Left cardiac atrium (tissue), 4 donors: ENCODE data around the gene ATAD1. TPM values are rescaled to one million over a fixed set of nuclear protein-coding genes. Genes with fewer than 3 reads are reported as not detected.
"Not testable (repeated sequence)": the region's sequence is repeated elsewhere in the genome, so short reads cannot be mapped to it uniquely, and the experiment has no call there.

Experiments
- ATAC-seq, 2 donors: fragments of 200-7000 bp; cut with Tn5 transposase; one replicate each; pipeline ENCODE4 v1.9.1; 2020; ENCODE audit warnings: mild to moderate bottlenecking in 2 of 2, moderate library complexity in 2 of 2
- DNase-seq: peaks from one replicate; pipeline ENCODE4 v3.0.0-alpha.2; 2020
- intact Hi-C, 2 donors: fragments of 100-400 bp; cut with DNase I; formaldehyde crosslinking; loops; one replicate each; pipeline versions ENCODE4 v1.14.1 to v1.15.1; 2022 to 2023
- total RNA-seq, 2 donors: library from RNA; stranded (reverse); fragmentation: NEBNext Ultra II Directional; extraction: Animal tissue kit (Norgen Biotek cat#: 25700); gene quantifications; one replicate each; pipeline ENCODE4 v1.2.1, GENCODE V29; 2021
- donor health status: DM: no; HTN: yes; CAD: no.
- donor health status: DM: no; HTN: yes; CAD: no; lungs with severe emphysema.
- donor health status: DM: yes; HTN: yes; CAD: no.
- donor health status: Dilated cardiomyopathy.

ATAD1 gene
- total RNA-seq, 2 donors from 2014 or later: 84.9 to 150 TPM

DNA sequence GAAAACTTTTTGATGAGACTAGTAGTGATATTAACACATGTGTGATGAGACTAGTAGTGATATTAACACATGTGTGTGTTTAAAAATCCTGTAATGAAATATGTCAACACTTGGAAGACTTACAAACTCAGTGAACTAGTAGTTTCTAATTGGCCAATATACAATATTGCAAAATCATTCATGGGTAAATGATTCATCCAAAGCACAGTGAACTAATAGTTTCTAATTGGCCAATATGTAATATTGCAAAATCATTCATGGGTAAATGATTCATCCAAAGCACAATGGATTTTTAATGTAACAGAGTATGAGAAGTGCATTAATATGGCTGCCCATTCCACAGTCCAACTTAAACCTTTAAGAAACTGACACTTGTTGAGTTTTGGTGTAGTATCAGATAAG lies 77.8 kb downstream of the ATAD1 start:
- intact Hi-C loops: no loop called here
- DNase-seq (no peak), ATAC-seq (peak; percentile 53 to 69)

DNA sequence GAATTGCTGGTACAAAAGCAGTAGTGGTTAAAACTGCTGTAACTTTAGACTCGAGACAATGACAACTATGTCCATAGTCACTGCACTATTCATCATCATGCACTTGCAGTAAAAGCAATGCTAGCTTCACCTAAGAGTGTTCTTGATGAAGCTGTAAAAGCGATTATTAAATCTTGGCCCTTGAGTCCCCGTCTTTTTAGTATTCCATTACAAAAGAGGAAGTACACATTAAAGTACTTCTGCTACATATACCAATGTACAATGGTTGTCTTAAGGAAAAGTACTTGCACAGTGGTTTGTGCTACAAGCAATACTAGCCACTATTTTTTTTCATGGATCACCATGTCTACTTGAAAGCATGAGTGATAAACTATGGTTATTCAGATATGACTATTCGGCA lies 78.3 kb downstream of the ATAD1 start:
- ATAC-seq: no peak
- DNase-seq: no peak
- intact Hi-C loops: loop anchor here (5.0 kb wide), 2 partner anchors 82 to 207 kb away; partner anchors contain the start of gene PAPSS2 (in 1 of the 2)

DNA sequence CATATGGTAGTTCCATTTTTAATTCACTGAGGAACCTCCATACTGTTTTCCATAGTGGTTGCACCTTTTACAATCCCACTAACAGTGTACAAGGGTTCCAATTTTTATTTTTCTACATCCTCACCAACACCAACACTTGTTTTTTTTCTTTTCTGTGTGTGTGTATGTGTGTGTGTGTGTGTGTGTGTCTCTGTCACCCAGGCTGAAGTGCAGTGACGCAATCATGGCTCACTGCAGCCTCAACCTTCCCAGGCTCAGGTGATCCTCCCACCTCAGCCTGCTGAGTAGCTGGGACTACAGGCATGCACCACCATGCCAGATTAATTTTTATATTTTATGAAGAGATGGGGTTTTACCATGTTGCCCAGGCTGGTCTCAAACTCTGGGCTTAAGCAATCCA lies 79.8 kb downstream of the ATAD1 start:
- ATAC-seq, DNase-seq: not testable (repeated sequence)
- intact Hi-C loops: loop anchor here (5.0 kb wide), 2 partner anchors 81 to 206 kb away; partner anchors contain the start of gene PAPSS2 (in 1 of the 2)

DNA sequence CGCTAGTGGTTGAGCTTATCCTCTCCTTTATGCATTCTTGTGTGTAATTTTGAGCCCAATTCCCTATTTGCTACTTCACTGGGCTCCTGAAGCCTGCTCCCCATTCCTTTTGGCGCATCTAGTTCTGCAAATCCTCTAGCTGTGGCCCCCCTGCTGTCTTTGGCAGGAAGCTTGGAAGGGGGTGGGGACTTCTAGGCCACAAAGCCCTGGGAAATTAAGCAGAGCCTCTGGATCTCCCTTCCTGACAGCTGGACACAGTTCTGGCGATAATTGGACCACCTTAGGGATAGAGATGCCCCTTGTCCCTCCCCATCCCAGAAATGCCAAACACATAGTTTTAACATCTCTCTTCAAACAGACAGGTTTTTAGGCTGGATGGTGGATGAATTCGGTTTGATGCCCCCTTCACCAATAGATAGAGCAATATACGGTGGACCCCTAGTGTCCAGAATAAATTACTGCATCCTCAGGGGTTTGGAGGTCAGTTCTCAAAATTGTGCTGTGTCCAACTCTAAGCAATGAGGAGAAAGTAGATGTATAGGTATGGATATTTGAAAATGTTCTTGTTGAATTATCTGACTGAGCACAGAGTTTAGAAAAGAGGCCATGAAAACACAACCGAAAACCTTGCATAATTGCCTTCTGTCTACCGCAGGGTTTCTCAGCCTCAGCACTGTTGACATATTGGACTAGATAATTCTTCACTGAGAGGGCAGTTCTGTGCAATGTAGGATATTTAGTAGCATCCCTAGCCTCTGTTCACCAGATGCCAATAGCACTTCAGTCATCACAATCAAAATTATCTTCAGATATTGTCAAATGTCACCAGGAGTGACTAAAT lies 82.8 kb downstream of the ATAD1 start:
- DNase-seq (no peak), ATAC-seq (peak; percentile 73 to 76)
- intact Hi-C loops: loop anchor here (1.0 to 5.0 kb wide), 3 partner anchors 78 to 203 kb away; partner anchors contain the start of gene PAPSS2 (in 1 of the 2)

DNA sequence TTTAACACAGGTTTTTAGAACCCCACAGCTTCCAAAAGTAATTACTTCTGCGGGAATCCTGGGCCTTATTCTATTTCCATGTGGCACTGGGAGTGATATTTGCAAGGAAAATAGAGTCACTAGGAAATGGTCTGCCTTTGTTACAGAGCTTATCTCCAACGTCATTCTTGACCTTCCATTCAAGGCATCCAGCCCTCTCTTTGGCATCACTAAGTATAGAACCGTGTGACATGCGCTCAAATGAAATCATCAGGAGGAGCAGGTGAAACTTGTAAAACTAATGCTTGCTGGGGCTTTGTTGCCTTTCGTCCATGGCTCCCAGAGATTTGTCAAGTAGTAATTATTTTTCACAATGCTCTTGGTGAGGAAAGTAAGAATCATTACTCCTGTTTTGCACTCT lies 84.9 kb downstream of the ATAD1 start:
- DNase-seq (no peak), ATAC-seq (no peak)
- intact Hi-C loops: no loop called here

DNA sequence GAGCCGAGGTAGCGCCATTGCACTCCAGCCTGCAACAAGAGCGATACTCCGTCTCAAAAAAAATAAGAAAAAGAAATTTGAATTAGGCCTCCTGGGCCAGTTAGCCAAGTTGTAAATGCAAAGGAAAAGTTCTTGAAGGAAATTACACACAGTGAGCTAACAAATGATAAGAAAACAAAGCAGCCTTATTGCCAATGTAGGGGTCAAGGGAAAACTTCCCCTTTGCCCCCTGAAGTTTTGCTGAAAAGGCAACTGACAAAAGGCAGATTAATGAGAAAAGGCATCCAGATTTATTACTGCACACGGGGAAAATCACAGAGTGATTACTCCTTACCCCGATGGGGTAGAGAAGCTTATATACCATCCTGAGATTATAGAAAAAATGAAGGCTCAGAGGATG lies 88.1 kb downstream of the ATAD1 start:
- intact Hi-C loops: no loop called here
- no peak for ATAC-seq
- no peak for DNase-seq

DNA sequence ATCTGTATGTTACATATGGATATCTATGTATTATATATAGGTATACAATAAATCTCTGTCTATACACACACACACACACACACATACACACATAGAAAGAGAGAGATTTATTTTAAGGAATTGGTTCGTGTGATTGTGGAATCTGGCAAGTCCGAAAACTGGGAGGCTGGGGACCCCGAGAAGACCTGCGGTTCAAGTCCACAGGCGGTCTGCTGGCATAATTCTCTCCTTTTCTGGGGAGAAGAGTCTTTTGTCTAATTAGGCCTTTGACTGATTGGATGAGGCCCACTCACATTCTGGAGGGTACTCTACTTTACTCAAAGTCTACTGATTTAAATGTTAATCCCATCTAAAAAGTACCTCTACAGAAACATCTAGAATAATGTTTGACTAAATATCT lies 93.2 kb downstream of the ATAD1 start:
- ATAC-seq (no peak), DNase-seq (no peak)
- intact Hi-C loops: no loop called here

DNA sequence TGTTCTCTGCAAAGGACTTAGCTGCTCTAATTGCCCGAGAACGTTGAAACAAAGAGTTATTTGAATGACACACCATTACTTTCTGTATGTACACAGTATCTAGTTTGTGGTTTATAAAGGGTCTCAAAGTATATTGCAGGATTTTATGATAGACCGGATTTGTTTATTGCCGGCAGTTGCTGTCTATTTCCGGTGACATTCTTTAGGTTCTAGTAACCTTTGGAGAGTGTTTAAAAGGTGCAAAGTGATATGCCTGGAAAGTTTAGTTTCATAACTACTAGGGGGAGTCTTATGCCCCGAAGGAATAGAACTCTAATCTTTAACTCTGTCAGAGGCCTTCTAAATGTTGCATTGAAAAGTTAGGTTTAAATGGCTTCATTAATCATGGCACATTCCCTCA lies 94.5 kb downstream of the ATAD1 start:
- ATAC-seq (no peak), DNase-seq (no peak)
- intact Hi-C loops: no loop called here

DNA sequence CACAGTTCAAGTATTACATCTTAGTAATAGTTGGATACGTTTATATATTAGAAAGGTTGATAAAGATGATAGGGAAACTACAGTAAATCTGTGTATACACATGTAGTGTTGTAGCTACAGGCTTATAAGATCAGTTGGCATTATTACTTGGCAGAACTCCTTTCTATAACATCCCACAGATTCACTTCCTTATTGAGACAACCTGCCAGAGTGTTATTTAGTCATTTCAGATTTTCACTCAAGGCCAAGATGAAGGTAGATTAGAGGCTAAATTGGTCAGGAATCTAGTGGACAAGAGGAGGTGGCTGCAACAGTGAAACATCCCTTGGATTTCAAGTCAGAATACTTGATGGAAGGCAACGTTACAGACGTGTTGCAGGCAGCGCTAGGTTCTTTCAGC lies 95.3 kb downstream of the ATAD1 start:
- ATAC-seq: no peak
- intact Hi-C loops: no loop called here
- DNase-seq: no peak

DNA sequence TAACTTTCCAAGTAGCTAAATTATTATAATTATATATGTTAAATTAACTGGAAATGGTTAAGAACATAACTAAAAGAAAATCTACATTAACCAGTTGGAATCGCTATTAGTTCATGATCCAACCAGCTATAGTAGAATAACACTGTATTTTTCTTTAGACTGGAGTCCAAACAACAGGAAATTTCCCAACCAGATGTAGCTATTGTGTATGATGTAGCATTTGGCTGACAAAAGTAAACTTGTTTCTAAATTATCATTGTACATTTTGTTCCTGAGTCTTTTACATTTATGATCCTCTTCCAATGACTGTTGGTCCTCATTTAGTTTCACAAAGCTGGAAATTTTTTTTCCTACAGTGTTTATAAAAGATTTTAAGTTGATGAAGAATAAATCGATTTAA lies 96.2 kb downstream of the ATAD1 start:
- no peak for ATAC-seq
- intact Hi-C loops: no loop called here
- no peak for DNase-seq

DNA sequence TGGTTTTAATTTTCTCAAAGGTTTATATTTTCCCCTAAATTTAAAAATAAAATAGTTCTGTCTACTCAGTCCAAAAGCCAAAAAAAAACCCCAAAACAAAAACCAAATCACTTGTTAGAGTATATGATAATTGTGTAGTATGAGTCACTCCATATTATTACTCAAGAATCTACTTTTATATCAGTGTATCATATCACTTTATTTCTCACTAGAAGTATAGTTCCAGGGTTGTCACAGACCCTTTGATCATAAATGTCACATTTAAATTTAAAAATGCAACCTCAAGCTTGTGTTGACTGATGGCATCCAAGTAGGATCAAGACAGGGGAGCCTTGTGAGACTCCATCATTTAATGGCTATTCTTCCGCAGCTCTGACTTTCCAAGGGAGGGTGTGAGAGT lies 97.4 kb downstream of the ATAD1 start:
- ATAC-seq (no peak), DNase-seq (no peak)
- intact Hi-C loops: no loop called here

DNA sequence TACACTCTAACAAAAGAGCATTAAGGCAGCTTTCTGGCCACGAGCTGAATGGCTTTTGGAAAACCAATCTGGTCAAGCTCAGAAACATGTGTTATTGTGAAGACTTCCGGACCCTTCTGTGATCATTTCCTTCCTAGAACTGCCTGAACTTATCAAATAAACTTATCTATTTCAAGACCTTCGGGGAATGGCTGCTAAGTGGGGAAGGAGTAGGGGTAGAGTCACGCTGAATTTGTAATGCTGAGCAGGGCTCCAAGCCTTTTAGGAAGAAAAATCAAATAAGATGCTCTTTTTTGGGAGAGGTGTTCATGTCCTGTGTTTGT lies 101.7 kb downstream of the ATAD1 start:
- intact Hi-C loops: no loop called here
- ATAC-seq (no peak), DNase-seq (no peak)

DNA sequence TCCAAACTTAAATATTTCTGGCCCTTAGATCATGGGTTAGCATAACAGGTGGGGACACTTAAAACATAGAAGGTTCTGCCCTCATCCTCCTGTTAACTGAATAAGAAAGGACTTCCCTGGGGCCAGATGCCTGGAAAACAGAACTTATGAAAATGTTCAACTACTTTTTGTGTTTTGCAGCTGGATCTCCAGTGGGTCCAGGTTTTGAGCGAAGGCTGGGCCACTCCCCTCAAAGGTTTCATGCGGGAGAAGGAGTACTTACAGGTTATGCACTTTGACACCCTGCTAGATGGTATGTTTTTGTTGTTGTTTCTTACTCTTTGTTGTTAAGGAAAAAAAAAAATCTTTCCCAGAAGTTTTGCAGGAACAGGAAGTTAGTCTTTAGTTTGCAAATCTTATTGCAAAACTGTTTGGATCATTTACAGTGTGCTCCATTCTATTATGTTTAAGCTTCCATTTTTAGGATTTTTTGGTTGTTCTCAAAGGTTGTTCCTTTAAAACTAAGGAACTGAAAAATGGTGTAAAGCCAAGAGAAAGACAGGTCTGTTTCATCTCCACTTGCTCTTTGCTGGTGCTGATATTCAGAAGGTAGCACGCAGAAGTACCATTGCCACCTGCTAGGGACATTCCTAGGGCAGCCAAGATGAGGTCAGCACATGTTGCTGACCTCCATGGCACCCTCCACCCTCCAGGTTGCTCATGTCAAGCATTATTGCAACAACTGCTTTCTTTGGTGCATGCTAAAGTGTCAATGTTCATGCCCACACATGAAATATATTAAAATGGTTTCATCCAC lies 102.3 kb downstream of the ATAD1 start:
- DNase-seq: no peak
- intact Hi-C loops: no loop called here
- no peak for ATAC-seq

DNA sequence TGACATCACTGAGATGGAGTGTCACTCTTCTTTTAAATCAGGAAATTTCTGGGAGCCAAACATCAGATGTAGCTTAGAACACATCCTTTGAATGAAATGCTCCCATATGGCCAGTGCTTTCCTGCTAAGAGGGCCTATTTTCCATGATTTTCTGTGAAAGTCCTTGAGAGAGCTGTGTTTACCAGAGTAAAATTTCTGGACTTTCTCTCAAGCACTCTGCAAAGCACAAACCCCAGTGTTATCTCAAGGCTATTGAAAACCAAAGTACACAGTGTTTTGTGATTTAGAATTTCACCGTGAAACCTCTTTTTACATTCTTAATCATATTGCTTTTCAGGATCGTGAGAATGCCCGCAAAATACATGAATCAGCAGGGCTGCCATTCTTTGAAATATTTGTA lies 104.3 kb downstream of the ATAD1 start:
- DNase-seq: no peak
- intact Hi-C loops: no loop called here
- ATAC-seq: no peak

DNA sequence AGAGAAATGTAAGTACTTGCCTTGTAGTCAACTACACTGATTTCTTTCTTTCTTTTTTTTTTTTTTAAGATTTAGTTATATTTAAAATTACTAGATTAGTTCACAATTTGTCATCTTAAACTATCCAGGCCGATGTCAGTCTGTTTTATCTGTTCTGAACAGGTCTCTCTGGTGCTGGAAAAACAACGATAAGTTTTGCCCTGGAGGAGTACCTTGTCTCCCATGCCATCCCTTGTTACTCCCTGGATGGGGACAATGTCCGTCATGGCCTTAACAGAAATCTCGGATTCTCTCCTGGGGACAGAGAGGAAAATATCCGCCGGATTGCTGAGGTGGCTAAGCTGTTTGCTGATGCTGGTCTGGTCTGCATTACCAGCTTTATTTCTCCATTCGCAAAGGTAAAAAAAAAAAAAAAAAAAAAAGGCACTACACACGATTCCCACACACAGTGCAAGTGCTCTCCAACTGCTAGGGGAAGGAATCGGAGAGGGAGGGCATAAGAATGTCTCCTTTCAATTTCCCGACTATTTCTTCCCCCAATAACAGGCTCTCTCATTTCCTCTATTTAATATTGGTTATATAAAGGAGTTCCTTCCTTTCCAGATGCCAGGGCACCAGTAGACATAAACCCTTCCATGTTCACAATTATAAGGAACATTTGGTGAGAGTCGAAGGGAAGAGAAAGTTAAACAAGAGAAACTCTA lies 105.0 kb downstream of the ATAD1 start:
- DNase-seq (no peak), ATAC-seq (no peak)
- intact Hi-C loops: no loop called here

DNA sequence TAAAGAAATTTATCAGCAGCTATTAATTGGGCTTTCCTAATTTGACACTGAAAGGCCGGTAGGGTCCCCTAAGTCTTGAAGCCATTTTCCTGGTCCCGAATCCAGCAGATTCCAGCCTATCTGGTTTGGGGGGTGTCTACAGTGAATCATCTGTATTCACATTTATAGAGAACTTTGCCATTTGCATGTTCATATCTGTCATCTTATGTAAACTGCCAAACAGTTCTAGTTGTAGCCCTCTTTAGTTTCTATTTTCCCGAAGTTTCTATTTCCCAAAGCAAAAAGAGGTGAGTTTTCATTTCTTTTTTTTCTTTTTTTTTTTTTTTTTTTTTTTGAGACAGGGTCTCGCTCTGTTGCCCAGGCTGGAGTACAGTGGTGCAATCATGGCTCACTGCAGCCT lies 110.8 kb downstream of the ATAD1 start:
- intact Hi-C loops: no loop called here
- ATAC-seq (no peak), DNase-seq (no peak)

DNA sequence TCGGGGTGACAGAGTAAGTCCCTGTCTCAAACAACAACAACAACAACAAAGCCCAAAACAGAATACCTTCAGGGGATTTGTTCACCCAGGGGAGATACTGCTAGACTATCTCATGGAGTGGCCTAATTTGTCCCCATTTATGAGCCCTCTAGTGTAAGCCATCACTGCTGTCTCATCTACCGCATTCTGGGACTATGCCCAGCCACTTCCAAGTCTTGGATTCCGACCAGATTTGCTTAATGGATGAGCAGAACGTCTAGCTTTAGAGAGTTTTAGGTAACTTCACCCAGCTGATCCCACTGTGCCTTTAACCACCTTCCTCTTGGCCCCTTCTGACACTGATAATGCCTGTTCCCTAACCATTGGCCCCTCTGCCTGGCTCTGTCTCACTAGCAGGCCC lies 111.3 kb downstream of the ATAD1 start:
- intact Hi-C loops: no loop called here
- DNase-seq: no peak
- ATAC-seq: no peak

DNA sequence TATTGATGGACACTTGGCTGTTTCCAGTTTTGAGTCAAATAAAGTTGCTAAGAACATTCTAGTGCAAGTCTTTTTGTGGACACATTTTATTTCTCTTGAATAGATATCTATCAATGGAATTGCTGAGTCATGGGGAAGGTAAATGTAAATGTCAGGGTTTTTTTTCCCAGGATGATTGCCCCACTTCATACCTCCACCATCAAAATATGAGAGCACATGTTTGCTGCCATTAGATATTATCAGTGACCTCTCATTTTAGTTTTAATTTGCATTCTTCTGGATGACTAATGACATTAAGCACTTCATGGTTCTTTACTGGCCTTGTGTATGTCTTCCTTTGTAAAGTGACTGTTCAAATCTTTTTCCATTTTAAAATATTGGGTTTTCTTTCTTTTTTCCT lies 112.7 kb downstream of the ATAD1 start:
- intact Hi-C loops: no loop called here
- ATAC-seq: no peak
- no peak for DNase-seq

DNA sequence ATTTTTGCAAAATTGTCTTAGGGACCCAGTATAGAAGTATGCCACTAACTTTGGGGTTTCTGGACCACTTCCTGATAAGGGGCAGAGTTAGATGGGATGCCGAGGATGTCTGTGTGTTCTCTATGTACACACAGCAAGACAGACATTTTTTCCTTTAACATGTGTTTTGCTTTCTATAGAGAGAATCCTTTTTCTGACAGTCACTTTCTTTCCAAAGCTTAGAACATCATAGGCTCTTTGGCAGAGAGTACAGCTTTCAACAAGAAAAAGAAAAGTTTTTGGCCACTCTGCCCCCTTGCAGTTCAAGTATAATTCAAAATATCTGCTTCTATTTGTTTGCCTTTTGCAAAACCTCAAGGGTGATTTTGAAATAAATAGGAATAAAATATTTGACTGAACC lies 114.3 kb downstream of the ATAD1 start:
- DNase-seq: no peak
- no peak for ATAC-seq
- intact Hi-C loops: no loop called here

DNA sequence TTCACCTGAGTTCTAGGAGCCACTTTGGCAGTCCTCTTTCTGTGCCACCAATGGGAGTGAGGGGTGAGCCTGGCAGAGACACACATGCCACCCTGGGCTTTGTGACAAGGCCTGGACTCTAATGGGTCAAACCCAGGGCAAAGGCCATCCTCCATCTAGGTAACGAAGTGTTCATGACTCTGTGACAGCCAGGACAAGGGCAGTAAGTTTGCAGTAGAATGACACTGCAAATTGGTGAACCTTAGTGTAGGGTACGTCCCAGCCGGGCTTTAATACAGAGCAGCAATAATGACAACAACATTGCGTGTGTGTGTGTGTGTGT lies 115.1 kb downstream of the ATAD1 start:
- DNase-seq: no peak
- no peak for ATAC-seq
- intact Hi-C loops: no loop called here
